Nephron (organoid): Measurements from ENCODE around the gene ADGRD2.

Source experiments
- H3K27ac Mint-ChIP-seq, 3 experiments: 2 replicates each; pipeline ENCODE4 v1.8.0; 2020; ENCODE audit warnings: mixed read lengths in 3 of 3, mild to moderate bottlenecking in 2 of 3, moderate library complexity in 1 of 3
- H3K27me3 Mint-ChIP-seq: 2 replicates; pipeline ENCODE4 v1.8.0; 2021; ENCODE audit warnings: low read depth, mild to moderate bottlenecking, moderate library complexity, mixed read lengths
- H3K36me3 Mint-ChIP-seq: 2 replicates; pipeline ENCODE4 v1.8.0; 2020; ENCODE audit warnings: low read depth, mixed read lengths
- H3K4me1 Mint-ChIP-seq: 2 replicates; pipeline ENCODE4 v1.8.0; 2020; ENCODE audit warnings: mixed read lengths
- H3K4me3 Mint-ChIP-seq, 3 experiments: 2 replicates each; pipeline ENCODE4 v1.8.0; 2020; ENCODE audit warnings: mild to moderate bottlenecking in 3 of 3, mixed read lengths in 3 of 3, moderate library complexity in 2 of 3
- H3K9me3 Mint-ChIP-seq: 2 replicates; pipeline ENCODE4 v1.8.0; 2020; ENCODE audit warnings: mixed read lengths
- TF ChIP-seq, protein P1 (sequence below), 3 experiments: fragments of 200-600 bp; sonication (generic); IDR thresholded peaks; one replicate each; pipeline ENCODE4 v1.5.0; 2021; ENCODE audit warnings: antibody characterized with exemption in 3 of 3; ENCODE audit not compliant: unreplicated experiment in 3 of 3

ADGRD2 gene

DNA sequence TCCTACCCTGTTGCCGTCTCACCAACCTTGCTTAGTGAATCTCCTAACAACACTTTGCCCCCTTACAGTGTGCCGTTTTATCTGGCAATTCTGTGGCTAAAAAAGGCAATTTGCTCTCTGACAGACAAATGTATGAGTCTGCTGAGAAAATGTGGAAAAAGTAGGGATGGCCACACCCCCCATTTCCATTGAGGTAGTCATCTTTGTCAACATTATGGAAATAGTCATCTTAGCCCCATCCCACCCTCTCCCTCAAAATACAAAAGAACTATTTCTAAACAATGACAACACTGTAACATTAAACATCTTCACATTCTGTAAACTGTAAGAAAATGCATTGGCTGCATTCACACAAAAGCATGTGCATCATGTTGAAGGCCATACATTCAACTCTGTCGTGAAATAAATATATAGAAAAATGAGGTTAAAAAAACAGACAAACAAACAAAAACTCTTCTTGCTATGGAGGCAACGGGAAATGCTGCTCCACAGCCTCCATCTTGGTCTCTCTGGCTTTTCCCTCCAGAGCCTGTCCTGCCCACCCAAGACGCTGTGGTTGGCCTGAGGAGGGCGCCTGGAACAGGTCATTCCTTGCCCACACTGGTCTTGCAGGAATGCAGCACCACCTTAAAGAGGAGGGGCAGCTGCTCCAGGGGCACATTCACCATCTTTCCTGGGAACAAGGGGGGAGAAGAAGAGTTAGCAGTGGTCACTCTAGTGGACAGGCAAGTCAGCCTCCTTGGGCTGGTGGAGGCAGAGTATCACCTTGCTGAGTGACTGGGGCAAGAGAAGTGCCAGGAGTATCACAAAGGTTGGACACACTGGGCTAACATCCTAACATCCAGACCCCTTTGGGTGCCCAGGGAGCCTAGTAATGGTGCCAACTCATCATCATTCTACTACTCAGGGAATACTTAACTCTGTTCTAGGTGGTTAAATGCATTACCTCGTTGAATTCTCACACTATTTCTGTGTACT is 72.2 kb downstream of the ADGRD2 start:
- H3K27ac Mint-ChIP-seq = no peak overlapping the region
- H3K36me3 Mint-ChIP-seq = peaks cover 48% of the 10 kb centered on the region
- TF ChIP-seq, protein P1, sequence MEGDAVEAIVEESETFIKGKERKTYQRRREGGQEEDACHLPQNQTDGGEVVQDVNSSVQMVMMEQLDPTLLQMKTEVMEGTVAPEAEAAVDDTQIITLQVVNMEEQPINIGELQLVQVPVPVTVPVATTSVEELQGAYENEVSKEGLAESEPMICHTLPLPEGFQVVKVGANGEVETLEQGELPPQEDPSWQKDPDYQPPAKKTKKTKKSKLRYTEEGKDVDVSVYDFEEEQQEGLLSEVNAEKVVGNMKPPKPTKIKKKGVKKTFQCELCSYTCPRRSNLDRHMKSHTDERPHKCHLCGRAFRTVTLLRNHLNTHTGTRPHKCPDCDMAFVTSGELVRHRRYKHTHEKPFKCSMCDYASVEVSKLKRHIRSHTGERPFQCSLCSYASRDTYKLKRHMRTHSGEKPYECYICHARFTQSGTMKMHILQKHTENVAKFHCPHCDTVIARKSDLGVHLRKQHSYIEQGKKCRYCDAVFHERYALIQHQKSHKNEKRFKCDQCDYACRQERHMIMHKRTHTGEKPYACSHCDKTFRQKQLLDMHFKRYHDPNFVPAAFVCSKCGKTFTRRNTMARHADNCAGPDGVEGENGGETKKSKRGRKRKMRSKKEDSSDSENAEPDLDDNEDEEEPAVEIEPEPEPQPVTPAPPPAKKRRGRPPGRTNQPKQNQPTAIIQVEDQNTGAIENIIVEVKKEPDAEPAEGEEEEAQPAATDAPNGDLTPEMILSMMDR (IDR thresholded peaks at IDR 0.05; ENCODE audit: unreplicated experiment in 3 of 3) = no peak
- no peaks in the 10 kb centered on the region for H3K4me1 Mint-ChIP-seq
- H3K27me3 Mint-ChIP-seq = no peaks in the 10 kb centered on the region
- H3K9me3 Mint-ChIP-seq = no peaks in the 10 kb centered on the region
- no peak overlapping the region for H3K4me3 Mint-ChIP-seq

DNA sequence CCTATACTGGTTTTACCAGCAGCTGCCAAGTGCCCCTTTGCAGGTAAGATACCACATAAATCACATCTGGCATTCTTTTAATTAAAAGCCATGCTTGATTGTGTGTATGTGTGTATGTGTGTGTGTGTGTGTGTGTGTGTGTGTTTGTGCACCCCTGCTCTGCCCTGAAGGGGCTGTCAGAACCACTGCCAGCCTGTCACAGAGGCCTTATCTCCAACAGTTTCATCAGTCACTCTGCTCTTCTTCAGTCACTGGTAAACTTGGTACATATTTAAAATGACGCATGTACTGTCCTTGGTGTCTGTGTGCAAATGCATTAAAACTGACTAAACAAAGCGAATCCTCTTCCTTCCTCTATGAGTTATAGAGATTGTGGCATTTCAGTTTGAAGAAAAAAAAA is 75.9 kb downstream of the ADGRD2 start:
- no peak overlapping the region for H3K4me3 Mint-ChIP-seq
- TF ChIP-seq, protein P1 (IDR thresholded peaks at IDR 0.05; ENCODE audit: unreplicated experiment in 3 of 3) = no peak

DNA sequence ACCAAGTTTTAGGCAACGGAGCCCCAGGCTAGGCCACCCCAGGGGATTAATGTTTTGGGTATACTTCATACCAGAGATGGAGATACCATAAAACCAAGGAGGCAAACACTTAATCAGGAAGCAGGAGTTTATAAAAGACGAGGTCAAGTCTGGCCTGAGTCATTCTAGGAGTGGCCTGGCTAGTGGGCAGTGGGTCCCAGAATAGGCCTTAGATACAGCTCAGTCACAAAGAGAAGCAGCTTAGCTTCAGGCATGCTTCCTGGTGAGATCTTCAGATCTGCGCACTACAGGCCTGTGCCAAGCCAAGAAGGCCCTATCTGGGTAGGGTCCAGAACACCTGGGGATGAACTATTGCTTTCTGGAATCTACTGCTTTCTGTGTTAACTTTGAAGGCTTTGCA is 77.5 kb downstream of the ADGRD2 start:
- Mint-ChIP-seq H3K27me3 (no peaks in the 10 kb centered on the region), H3K4me1 (no peaks in the 10 kb centered on the region), H3K36me3 (peaks cover 32% of the 10 kb centered on the region), H3K4me3 (no peak overlapping the region), H3K9me3 (no peaks in the 10 kb centered on the region), H3K27ac (no peak overlapping the region)
- TF ChIP-seq, protein P1 (IDR thresholded peaks at IDR 0.05; ENCODE audit: unreplicated experiment in 3 of 3) = no peak

More for the DNA sequence above, 75.9 kb downstream of the ADGRD2 start:
- no peak overlapping the region for H3K27ac Mint-ChIP-seq
- H3K27me3 Mint-ChIP-seq = no peaks in the 10 kb centered on the region
- peaks cover 37% of the 10 kb centered on the region for H3K36me3 Mint-ChIP-seq
- no peaks in the 10 kb centered on the region for H3K4me1 Mint-ChIP-seq
- H3K9me3 Mint-ChIP-seq = no peaks in the 10 kb centered on the region
